Heart left ventricle (tissue), 13 donors: ENCODE measurements around the gene IRX4.

Experiments used
- POLR2A ChIP-seq, 2 donors: fragments of 450-650 bp; IDR thresholded peaks; one replicate each; pipeline ENCODE4 v1.6.1; 2017; ENCODE audit warnings: antibody characterized with exemption in 2 of 2, mild to moderate bottlenecking in 2 of 2, moderate library complexity in 2 of 2
- TF ChIP-seq, protein P1 (sequence below), 12 donors: fragments of 200-600 bp; sonication (generic) in 4 of 12; IDR thresholded peaks; one replicate each; pipeline versions ENCODE4 v1.5.0 to v1.8.0; 2018 to 2022; ENCODE audit warnings: antibody characterized with exemption in 12 of 12, mild to moderate bottlenecking in 5 of 12
- donor health status: ischemic (EF 13 %, LVEDD 7.1; RV severe dilation, severe dysfunction).
- donor health status: DM: no; HTN: yes; CAD: no.
- donor health status: DM: no; HTN: no; CAD: no.
- donor health status: ischemic (EF 25% LVEDD 6.9; RV normal size, moderate dysfunction).
- donor health status: ischemic (EF 25% LVEDD 5.7; RV mildly dilated, moderate dysfunction).
- donor health status: ischemic (EF 35%, LVEDD 5.7; RV mildly dilated, moderate dysfunction).
- donor health status: nonischemic (EF 11% LVEDD 7.7; RV severe dilation, severe dysfunction).
- donor health status: DM: yes; HTN: yes; CAD: no.
- donor health status: PGD.
- donor health status: ischemic (EF 29% LVEDD 5.4; RV normal size, mild dysfunction).
- donor health status: nonischemic (EF 23%, LVEDD 6.1; RV moderate dilation, normal function).

DNA sequence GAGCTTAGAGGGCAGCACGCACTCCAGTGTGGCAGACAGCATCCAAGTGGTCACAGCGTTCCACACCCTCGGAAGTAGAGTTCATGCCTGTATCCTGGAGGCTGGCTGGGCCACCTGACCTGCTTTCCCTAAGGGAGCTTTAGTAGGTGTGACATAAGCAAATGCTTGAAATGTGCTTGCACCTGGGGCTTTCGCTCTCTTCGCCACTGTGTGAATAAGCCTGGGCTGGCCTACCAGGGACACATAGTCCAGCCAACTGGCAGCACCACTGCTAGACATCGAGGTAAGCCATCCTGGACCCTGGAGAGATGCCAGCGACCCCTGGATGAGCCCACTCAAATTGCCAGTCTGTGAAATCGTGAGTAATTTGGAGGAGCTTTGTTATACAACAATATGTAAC is 24.9 kb upstream of the IRX4 start:
- TF ChIP-seq, protein P1, sequence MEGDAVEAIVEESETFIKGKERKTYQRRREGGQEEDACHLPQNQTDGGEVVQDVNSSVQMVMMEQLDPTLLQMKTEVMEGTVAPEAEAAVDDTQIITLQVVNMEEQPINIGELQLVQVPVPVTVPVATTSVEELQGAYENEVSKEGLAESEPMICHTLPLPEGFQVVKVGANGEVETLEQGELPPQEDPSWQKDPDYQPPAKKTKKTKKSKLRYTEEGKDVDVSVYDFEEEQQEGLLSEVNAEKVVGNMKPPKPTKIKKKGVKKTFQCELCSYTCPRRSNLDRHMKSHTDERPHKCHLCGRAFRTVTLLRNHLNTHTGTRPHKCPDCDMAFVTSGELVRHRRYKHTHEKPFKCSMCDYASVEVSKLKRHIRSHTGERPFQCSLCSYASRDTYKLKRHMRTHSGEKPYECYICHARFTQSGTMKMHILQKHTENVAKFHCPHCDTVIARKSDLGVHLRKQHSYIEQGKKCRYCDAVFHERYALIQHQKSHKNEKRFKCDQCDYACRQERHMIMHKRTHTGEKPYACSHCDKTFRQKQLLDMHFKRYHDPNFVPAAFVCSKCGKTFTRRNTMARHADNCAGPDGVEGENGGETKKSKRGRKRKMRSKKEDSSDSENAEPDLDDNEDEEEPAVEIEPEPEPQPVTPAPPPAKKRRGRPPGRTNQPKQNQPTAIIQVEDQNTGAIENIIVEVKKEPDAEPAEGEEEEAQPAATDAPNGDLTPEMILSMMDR (IDR thresholded peaks at IDR 0.05): no peak
- no peak for TF ChIP-seq POLR2A (IDR thresholded peaks at IDR 0.05)
